Vagina (tissue), 2 donors: ENCODE measurements around the gene ZFY. TPM values are rescaled to one million over a fixed set of nuclear protein-coding genes. Genes with fewer than 3 reads are reported as not detected.
"Not testable (repeated sequence)": the region's sequence is repeated elsewhere in the genome, so short reads cannot be mapped to it uniquely, and the experiment has no call there.

ENCODE experiments used
- DNase-seq, 2 donors: peaks; one replicate each; pipeline ENCODE4 v3.0.0-alpha.2; 2017; ENCODE audit errors: extremely low spot score in 2 of 2
- H3K27ac ChIP-seq: fragments of 200-600 bp; sonication (generic); one replicate; pipeline ENCODE4 v1.5.1; 2019
- H3K27me3 ChIP-seq: fragments of 200-600 bp; sonication (generic); one replicate; pipeline ENCODE4 v1.5.1; 2019
- H3K36me3 ChIP-seq, 2 donors: fragments of 200-600 bp; sonication (generic); one replicate each; pipeline ENCODE4 v1.5.1; 2017 to 2019
- H3K4me1 ChIP-seq: fragments of 200-600 bp; sonication (generic); one replicate; pipeline ENCODE4 v1.5.1; 2019
- H3K4me3 ChIP-seq, 2 donors: fragments of 200-600 bp; sonication (generic); 1 replicate in 1 of 2; 2 replicates in 1 of 2; pipeline ENCODE4 v1.5.1; 2016 to 2019
- H3K9me3 ChIP-seq: fragments of 200-600 bp; sonication (generic); one replicate; pipeline ENCODE4 v1.5.1; 2019
- CTCF ChIP-seq, 3 experiments: fragments of 450-650 bp in 2 of 3; fragments of 200-600 bp in 1 of 3; sonication (generic) in 1 of 3; IDR thresholded peaks; one replicate each; pipeline ENCODE4 v1.5.1; 2017 to 2019; ENCODE audit warnings: antibody characterized with exemption in 3 of 3, mild to moderate bottlenecking in 2 of 3, moderate library complexity in 2 of 3
- POLR2A ChIP-seq, 2 donors: fragments of 450-650 bp; IDR thresholded peaks; one replicate each; pipeline ENCODE4 v1.6.1; 2017; ENCODE audit warnings: antibody characterized with exemption in 2 of 2, mild to moderate bottlenecking in 2 of 2, moderate library complexity in 2 of 2
- POLR2AphosphoS5 ChIP-seq, 2 donors: sonication (generic); formaldehyde crosslinking; IDR thresholded peaks; one replicate each; pipeline ENCODE4 v1.9.0; 2017; ENCODE audit warnings: antibody characterized with exemption in 2 of 2, mild to moderate bottlenecking in 2 of 2, low read depth in 1 of 2; ENCODE audit not compliant: insufficient read depth in 1 of 2
- intact Hi-C: fragments of 100-400 bp; cut with DNase I; formaldehyde crosslinking; loops from one replicate; pipeline ENCODE4 v1.15.1; 2023
- total RNA-seq: library from RNA; depleted of rRNA; stranded (reverse); fragments of >200 nt; gene quantifications from one replicate; pipeline ENCODE4 v1.2.3, GENCODE V29; 2016

ZFY gene
- total RNA-seq, 1 donor from 2014 or later: not detected

GRCh38 chrY:2969561-2969960 lies 34.4 kb downstream of the ZFY start:
- no peak for TF ChIP-seq POLR2AphosphoS5 (IDR thresholded peaks at IDR 0.05; ENCODE audit: insufficient read depth in 1 of 2, low read depth in 1 of 2)
- TF ChIP-seq CTCF (IDR thresholded peaks at IDR 0.05): no peak
- TF ChIP-seq POLR2A (IDR thresholded peaks at IDR 0.05): no peak
- no peaks in the 10 kb centered on the region for H3K9me3 ChIP-seq
- H3K4me3 ChIP-seq: no peak overlapping the region
- H3K36me3 ChIP-seq: no peaks in the 10 kb centered on the region
- H3K4me1 ChIP-seq: no peaks in the 10 kb centered on the region
- no peaks in the 10 kb centered on the region for H3K27me3 ChIP-seq
- H3K27ac ChIP-seq: no peak overlapping the region
- intact Hi-C loops: no loop called here
- no peak for DNase-seq

- intact Hi-C loops: no loop called here
- no peak for TF ChIP-seq POLR2A (IDR thresholded peaks at IDR 0.05)
- no peak for TF ChIP-seq CTCF (IDR thresholded peaks at IDR 0.05)
- TF ChIP-seq POLR2AphosphoS5 (IDR thresholded peaks at IDR 0.05; ENCODE audit: insufficient read depth in 1 of 2, low read depth in 1 of 2): no peak
- Histone ChIP-seq H3K27me3 (no peaks in the 10 kb centered on the region), H3K27ac (no peak overlapping the region), H3K4me3 (no peak overlapping the region), H3K9me3 (no peaks in the 10 kb centered on the region), H3K4me1 (no peaks in the 10 kb centered on the region), H3K36me3 (no peaks in the 10 kb centered on the region)
- no peak for DNase-seq
These were observed 37.5 kb downstream of the ZFY start for GRCh38 chrY:2972708-2973107.

- Histone ChIP-seq H3K36me3 (no peaks in the 10 kb centered on the region), H3K27me3 (no peaks in the 10 kb centered on the region), H3K4me3 (no peak overlapping the region), H3K4me1 (no peaks in the 10 kb centered on the region), H3K9me3 (no peaks in the 10 kb centered on the region), H3K27ac (no peak overlapping the region)
- intact Hi-C loops: no loop called here
- TF ChIP-seq POLR2A (IDR thresholded peaks at IDR 0.05): no peak
- TF ChIP-seq CTCF (IDR thresholded peaks at IDR 0.05): no peak
- no peak for TF ChIP-seq POLR2AphosphoS5 (IDR thresholded peaks at IDR 0.05; ENCODE audit: insufficient read depth in 1 of 2, low read depth in 1 of 2)
- no peak for DNase-seq
These were observed 38.0 kb downstream of the ZFY start for GRCh38 chrY:2973110-2973751.

- Histone ChIP-seq H3K36me3 (no peaks in the 10 kb centered on the region), H3K27ac (no peak overlapping the region), H3K4me1 (no peaks in the 10 kb centered on the region), H3K4me3 (no peak overlapping the region), H3K9me3 (no peaks in the 10 kb centered on the region), H3K27me3 (no peaks in the 10 kb centered on the region)
- no peak for TF ChIP-seq POLR2AphosphoS5 (IDR thresholded peaks at IDR 0.05; ENCODE audit: insufficient read depth in 1 of 2, low read depth in 1 of 2)
- TF ChIP-seq CTCF (IDR thresholded peaks at IDR 0.05): no peak
- no peak for TF ChIP-seq POLR2A (IDR thresholded peaks at IDR 0.05)
- intact Hi-C loops: no loop called here
- no peak for DNase-seq
These were observed 44.1 kb downstream of the ZFY start for GRCh38 chrY:2979283-2979682.

- no peak overlapping the region for H3K4me3 ChIP-seq
- H3K36me3 ChIP-seq: no peaks in the 10 kb centered on the region
- no peaks in the 10 kb centered on the region for H3K9me3 ChIP-seq
- no peak for TF ChIP-seq CTCF (IDR thresholded peaks at IDR 0.05)
- H3K27ac ChIP-seq: no peak overlapping the region
- intact Hi-C loops: no loop called here
- H3K27me3 ChIP-seq: no peaks in the 10 kb centered on the region
- no peak for DNase-seq
- no peaks in the 10 kb centered on the region for H3K4me1 ChIP-seq
These were observed 49.3 kb downstream of the ZFY start for GRCh38 chrY:2984491-2984890.

GRCh38 chrY:2987178-2987577 lies 52.0 kb downstream of the ZFY start:
- H3K27ac ChIP-seq, H3K4me1 ChIP-seq, intact Hi-C loops, H3K9me3 ChIP-seq, H3K27me3 ChIP-seq, DNase-seq, H3K36me3 ChIP-seq, H3K4me3 ChIP-seq: not testable (repeated sequence)

- H3K27ac ChIP-seq, H3K9me3 ChIP-seq, H3K4me3 ChIP-seq, H3K36me3 ChIP-seq, DNase-seq, intact Hi-C loops, H3K4me1 ChIP-seq, H3K27me3 ChIP-seq: not testable (repeated sequence)
These were observed 62.2 kb downstream of the ZFY start for GRCh38 chrY:2997369-2997768.
